HCT116 (cell line): ENCODE measurements around the gene AOPEP.

ENCODE experiments used
- CTCF ChIP-seq, 3 experiments: fragments of 200-600 bp in 1 of 3; sonication (generic) in 1 of 3; IDR thresholded peaks in 2 of 3; conservative IDR thresholded peaks in 1 of 3; 2 replicates each; pipeline ENCODE4 v1.5.1; 2012 to 2017; ENCODE audit warnings: low read depth in 2 of 3, low read length in 2 of 3, antibody characterized with exemption in 1 of 3, borderline replicate concordance in 1 of 3, control low read depth in 1 of 3, mild to moderate bottlenecking in 1 of 3, mixed read lengths in 1 of 3, mixed run types in 1 of 3, moderate library complexity in 1 of 3; ENCODE audit not compliant: insufficient read depth in 1 of 3
- EZH2 ChIP-seq: fragments of 200-600 bp; sonication (generic); IDR thresholded peaks from 2 replicates; pipeline ENCODE4 v1.6.1; 2017; ENCODE audit warnings: antibody characterized with exemption, mixed run types
- POLR2A ChIP-seq: IDR thresholded peaks from 2 replicates; pipeline ENCODE4 v1.7.0; 2011; ENCODE audit warnings: borderline replicate concordance; ENCODE audit not compliant: insufficient read depth, insufficient read length; ENCODE audit errors: extremely low read depth
- ZNF274 ChIP-seq: fragments of 200-500 bp; sonication (Bioruptor generic); IDR thresholded peaks from 2 replicates; pipeline ENCODE4 v1.6.1; 2014; ENCODE audit warnings: mild to moderate bottlenecking, low read depth, low read length, inconsistent platforms

- TF ChIP-seq POLR2A (no peak), CTCF (IDR thresholded peaks at IDR 0.05 in 2 of 3, conservative IDR thresholded peaks at IDR 0.05 in 1 of 3; ENCODE audit: borderline replicate concordance in 1 of 3, insufficient read depth in 1 of 3, low read depth in 2 of 3, low read length in 2 of 3) (no peak), ZNF274 (no peak), EZH2 (no peak)
These were observed 72.2 kb downstream of the AOPEP start for GRCh38 chr9:94798708-94799107.
